Endodermal cell (in vitro differentiated cells): ENCODE results near the gene NOP14. TPM values are rescaled to one million over a fixed set of nuclear protein-coding genes. Genes with fewer than 3 reads are reported as not detected.

ENCODE experiments used
- DNase-seq: peaks from one replicate; pipeline ENCODE4 v3.0.0-alpha.2; 2017
- H3K27ac ChIP-seq: 2 replicates; pipeline ENCODE4 v1.5.1; 2013; ENCODE audit warnings: mild to moderate bottlenecking, low read depth, low read length, moderate library complexity
- H3K27me3 ChIP-seq: 2 replicates; pipeline ENCODE4 v1.6.1; 2013; ENCODE audit warnings: mild to moderate bottlenecking, low read length, moderate library complexity; ENCODE audit not compliant: insufficient read depth, control insufficient read depth, poor library complexity, severe bottlenecking
- H3K36me3 ChIP-seq: 2 replicates; pipeline ENCODE4 v1.7.0; 2013; ENCODE audit warnings: mild to moderate bottlenecking, low read length, moderate library complexity; ENCODE audit not compliant: control insufficient read depth, insufficient read depth
- H3K4me1 ChIP-seq: one replicate; pipeline ENCODE4 v1.7.0; 2013; ENCODE audit warnings: low read length; ENCODE audit not compliant: control insufficient read depth, insufficient read depth
- H3K4me3 ChIP-seq: 2 replicates; pipeline ENCODE4 v1.5.1; 2013; ENCODE audit warnings: mild to moderate bottlenecking, low read length, moderate library complexity
- H3K9ac ChIP-seq: 2 replicates; pipeline ENCODE4 v1.6.1; 2013; ENCODE audit warnings: mild to moderate bottlenecking, low read length, moderate library complexity; ENCODE audit not compliant: poor library complexity, severe bottlenecking; ENCODE audit errors: extremely low read depth
- H3K9me3 ChIP-seq: 2 replicates; pipeline ENCODE4 v1.6.1; 2013; ENCODE audit warnings: mild to moderate bottlenecking, low read length, moderate library complexity; ENCODE audit not compliant: control insufficient read depth
- H3K27ac Mint-ChIP-seq: 2 replicates; pipeline ENCODE4 v1.8.0; 2020; ENCODE audit warnings: mixed read lengths
- H3K27me3 Mint-ChIP-seq: 2 replicates; pipeline ENCODE4 v1.8.0; 2021; ENCODE audit warnings: mild to moderate bottlenecking, mixed read lengths; ENCODE audit not compliant: insufficient read depth
- H3K36me3 Mint-ChIP-seq: 2 replicates; pipeline ENCODE4 v1.8.0; 2020; ENCODE audit warnings: low read depth, mixed read lengths
- H3K4me1 Mint-ChIP-seq: 2 replicates; pipeline ENCODE4 v1.8.0; 2020; ENCODE audit warnings: mixed read lengths
- H3K4me3 Mint-ChIP-seq: 2 replicates; pipeline ENCODE4 v1.8.0; 2020; ENCODE audit warnings: mild to moderate bottlenecking, moderate library complexity, mixed read lengths
- H3K9me3 Mint-ChIP-seq: 2 replicates; pipeline ENCODE4 v1.8.0; 2020; ENCODE audit warnings: mild to moderate bottlenecking, mixed read lengths
- WGBS, 2 experiments: methylation state at CpG; one replicate each; pipeline versions ENCODE4 v1.1.5 to v1.1.7; 2013; ENCODE audit warnings: missing lambda C conversion rate in 2 of 2, mixed read lengths in 1 of 2; ENCODE audit not compliant: insufficient coverage in 1 of 2, insufficient read length in 1 of 2; 5-methylcytosine and 5-hydroxymethylcytosine counted together
- total RNA-seq, 2 donors: library from RNA; stranded (reverse); fragmentation: NEBNext Ultra II Directional in 1 of 2; extraction: Animal tissue kit (Norgen Biotek cat#: 25700) in 1 of 2; gene quantifications; 2 replicates in 1 of 2; 3 replicates in 1 of 2; pipeline ENCODE4 v1.2.1, GENCODE V29; 2021
- TF ChIP-seq, protein P1 (sequence below): fragments of 200-600 bp; sonication (generic); conservative IDR thresholded peaks from 2 replicates; pipeline ENCODE4 v1.5.0; 2021; ENCODE audit warnings: antibody characterized with exemption, mild to moderate bottlenecking

The NOP14 gene
- total RNA-seq, 2 donors from 2014 or later, result 23.0 to 31.9 TPM

DNA sequence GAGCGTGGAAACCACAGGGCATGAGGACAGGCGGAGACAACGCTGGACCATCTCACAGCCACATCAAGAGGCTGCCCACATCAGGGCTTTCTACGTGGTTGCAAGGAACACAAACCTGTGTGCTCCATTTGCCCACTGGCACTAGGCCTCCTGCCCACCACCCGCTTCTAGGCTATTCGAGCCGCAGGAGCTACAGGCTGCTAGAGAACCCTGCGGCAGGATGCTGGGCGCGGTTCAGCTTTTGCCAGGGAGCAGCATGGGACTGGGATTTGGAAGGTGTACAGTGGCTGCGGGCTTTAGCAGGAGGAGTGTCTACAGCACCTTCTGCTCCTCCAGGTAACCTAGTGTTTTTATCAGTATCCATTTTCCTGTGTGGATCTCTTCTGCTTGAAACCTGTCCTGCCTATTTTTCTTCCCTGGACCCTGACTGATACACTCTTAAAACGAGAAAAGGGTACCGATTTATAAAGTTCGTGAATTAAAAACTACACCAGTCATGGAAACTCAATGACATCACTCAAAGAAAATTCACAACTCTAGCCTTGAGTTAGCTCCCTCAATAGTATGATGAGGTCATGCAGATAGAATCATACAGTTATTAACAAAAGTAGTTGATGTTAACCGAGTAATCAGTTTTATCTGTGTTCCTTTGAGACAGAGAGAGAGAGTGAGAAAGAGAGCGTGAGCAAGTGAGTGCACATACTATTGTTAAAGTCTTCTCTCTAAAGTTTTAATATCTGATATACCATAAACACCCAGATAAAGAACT lies 12.8 kb downstream of the NOP14 start:
- H3K9ac ChIP-seq, result no peak overlapping the region
- no peak overlapping the region for H3K27ac Mint-ChIP-seq
- H3K9me3 Mint-ChIP-seq, result peaks cover 4% of the 10 kb centered on the region
- H3K4me3 ChIP-seq, result no peak overlapping the region
- DNase-seq, result no peak
- H3K9me3 ChIP-seq, result peaks cover under 1% of the 10 kb centered on the region
- H3K36me3 Mint-ChIP-seq, result peaks cover 84% of the 10 kb centered on the region
- TF ChIP-seq, protein P1, sequence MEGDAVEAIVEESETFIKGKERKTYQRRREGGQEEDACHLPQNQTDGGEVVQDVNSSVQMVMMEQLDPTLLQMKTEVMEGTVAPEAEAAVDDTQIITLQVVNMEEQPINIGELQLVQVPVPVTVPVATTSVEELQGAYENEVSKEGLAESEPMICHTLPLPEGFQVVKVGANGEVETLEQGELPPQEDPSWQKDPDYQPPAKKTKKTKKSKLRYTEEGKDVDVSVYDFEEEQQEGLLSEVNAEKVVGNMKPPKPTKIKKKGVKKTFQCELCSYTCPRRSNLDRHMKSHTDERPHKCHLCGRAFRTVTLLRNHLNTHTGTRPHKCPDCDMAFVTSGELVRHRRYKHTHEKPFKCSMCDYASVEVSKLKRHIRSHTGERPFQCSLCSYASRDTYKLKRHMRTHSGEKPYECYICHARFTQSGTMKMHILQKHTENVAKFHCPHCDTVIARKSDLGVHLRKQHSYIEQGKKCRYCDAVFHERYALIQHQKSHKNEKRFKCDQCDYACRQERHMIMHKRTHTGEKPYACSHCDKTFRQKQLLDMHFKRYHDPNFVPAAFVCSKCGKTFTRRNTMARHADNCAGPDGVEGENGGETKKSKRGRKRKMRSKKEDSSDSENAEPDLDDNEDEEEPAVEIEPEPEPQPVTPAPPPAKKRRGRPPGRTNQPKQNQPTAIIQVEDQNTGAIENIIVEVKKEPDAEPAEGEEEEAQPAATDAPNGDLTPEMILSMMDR, result no peak
- no peak overlapping the region for H3K27ac ChIP-seq
- H3K4me1 ChIP-seq, result peaks cover 3% of the 10 kb centered on the region
- H3K4me3 Mint-ChIP-seq, result no peak overlapping the region
- H3K27me3 ChIP-seq, result no peaks in the 10 kb centered on the region
- H3K27me3 Mint-ChIP-seq, result no peaks in the 10 kb centered on the region
- peaks cover 89% of the 10 kb centered on the region for H3K36me3 ChIP-seq
- no peaks in the 10 kb centered on the region for H3K4me1 Mint-ChIP-seq
- WGBS, 2 experiments, result 94 to 97% methylated on average over 11 to 16 of the region's 16 CpGs

DNA sequence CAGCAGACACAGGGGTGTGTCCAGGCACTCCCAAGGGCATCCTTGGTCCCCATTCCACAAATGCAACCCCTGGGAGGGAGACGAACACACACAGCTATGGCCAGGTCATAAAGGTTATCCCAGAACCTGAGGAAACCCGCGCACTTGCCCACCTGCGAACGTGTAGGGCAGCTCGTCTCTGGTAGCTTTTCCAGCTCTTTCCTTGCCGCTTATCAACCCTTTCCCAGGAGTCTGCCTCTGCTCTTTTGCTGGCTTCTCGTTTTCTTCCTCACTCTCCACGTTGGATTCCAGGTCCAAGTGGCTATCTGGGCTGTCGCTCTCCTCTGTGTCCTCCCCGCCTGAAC lies 13.5 kb downstream of the NOP14 start:
- Histone ChIP-seq H3K4me1 (peaks cover 3% of the 10 kb centered on the region), H3K27ac (no peak overlapping the region), H3K27me3 (no peaks in the 10 kb centered on the region), H3K9ac (no peak overlapping the region), H3K9me3 (no peaks in the 10 kb centered on the region), H3K4me3 (no peak overlapping the region), H3K36me3 (peaks cover 93% of the 10 kb centered on the region)
- H3K4me1 Mint-ChIP-seq, result no peaks in the 10 kb centered on the region
- peaks cover under 1% of the 10 kb centered on the region for H3K9me3 Mint-ChIP-seq
- TF ChIP-seq, protein P1, result no peak
- WGBS, 2 experiments, result 94 to 97% methylated on average over 11 of the region's 11 CpGs
- DNase-seq, result no peak
- H3K36me3 Mint-ChIP-seq, result peaks cover 86% of the 10 kb centered on the region
- no peak overlapping the region for H3K4me3 Mint-ChIP-seq
- H3K27me3 Mint-ChIP-seq, result no peaks in the 10 kb centered on the region
- H3K27ac Mint-ChIP-seq, result no peak overlapping the region

DNA sequence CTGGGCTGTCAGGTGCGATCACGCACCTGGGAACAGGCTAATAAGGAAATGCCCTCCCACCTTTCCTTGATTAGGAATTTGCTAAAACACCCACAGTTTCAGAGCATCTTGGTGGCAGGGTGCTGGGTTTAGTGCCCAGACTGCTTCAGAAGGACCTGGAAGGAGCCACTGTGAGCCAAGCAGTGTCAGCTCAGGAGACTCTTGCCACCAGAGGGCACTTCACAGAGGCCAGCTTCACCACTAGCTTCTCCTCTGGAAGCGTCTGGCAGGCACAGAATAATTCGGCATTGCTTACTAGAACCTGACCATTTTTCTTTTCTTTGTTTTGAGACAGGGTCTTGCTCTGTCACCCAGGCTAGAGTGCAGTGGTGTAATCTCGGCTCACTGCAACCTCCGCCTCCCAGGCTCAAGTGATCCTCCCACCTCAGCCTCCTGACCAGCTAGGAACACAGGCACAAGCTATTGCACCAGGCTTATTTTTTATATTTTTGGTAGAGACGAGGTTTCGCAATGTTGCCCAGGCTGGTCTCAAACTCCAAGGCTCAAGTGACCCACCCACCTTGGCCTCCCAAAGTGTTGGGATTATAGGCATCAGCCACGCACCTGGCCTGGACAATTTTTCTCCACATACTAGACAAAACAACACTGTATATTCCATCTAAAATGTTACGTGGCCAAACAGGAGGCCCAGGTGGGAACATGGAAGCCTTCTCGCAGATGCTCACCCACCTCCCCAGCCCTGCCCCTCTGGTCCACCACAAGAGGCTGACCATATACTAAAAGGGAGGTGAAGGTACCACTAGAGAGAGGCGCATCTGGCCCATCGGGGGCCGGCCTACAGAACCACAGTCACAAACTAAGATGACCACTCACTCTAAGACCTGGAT lies 14.1 kb downstream of the NOP14 start:
- peaks cover 3% of the 10 kb centered on the region for H3K4me1 ChIP-seq
- no peak overlapping the region for H3K27ac Mint-ChIP-seq
- H3K4me1 Mint-ChIP-seq, result no peaks in the 10 kb centered on the region
- TF ChIP-seq, protein P1, result peak; percentile 75
- H3K36me3 Mint-ChIP-seq, result peaks cover 84% of the 10 kb centered on the region
- DNase-seq, result peak; percentile 77
- H3K27ac ChIP-seq, result no peak overlapping the region
- no peaks in the 10 kb centered on the region for H3K27me3 Mint-ChIP-seq
- H3K9ac ChIP-seq, result no peak overlapping the region
- H3K9me3 Mint-ChIP-seq, result no peaks in the 10 kb centered on the region
- H3K36me3 ChIP-seq, result peaks cover 93% of the 10 kb centered on the region
- no peaks in the 10 kb centered on the region for H3K27me3 ChIP-seq
- no peak overlapping the region for H3K4me3 ChIP-seq
- H3K9me3 ChIP-seq, result no peaks in the 10 kb centered on the region
- H3K4me3 Mint-ChIP-seq, result no peak overlapping the region
- 93 to 94% methylated on average over 9 to 14 of the region's 14 CpGs for WGBS, 2 experiments
